SK-N-SH (cell line): Measurements from ENCODE around the gene MKX. TPM values are rescaled to one million over a fixed set of nuclear protein-coding genes. Genes with fewer than 3 reads are reported as not detected.

Source experiments
- CTCF ChIA-PET: fragments of 300-600, 350-600 bp; formaldehyde crosslinking; extraction: SDS; loops from one replicate; lab custom pipeline; 2021; lab: Yijun Ruan, JAX
- POLR2A ChIA-PET: fragments of 350-600 bp; sonication (Branson Sonifier 250); formaldehyde crosslinking; extraction: SDS; loops from one replicate; lab custom pipeline; 2020; ENCODE audit warnings: antibody characterized with exemption, inconsistent platforms; lab: Yijun Ruan, JAX
- DNase-seq: peaks from one replicate; pipeline ENCODE4 v3.0.0; 2012
- H2AFZ ChIP-seq: fragments of 200-600 bp; sonication (generic); 2 replicates; pipeline ENCODE4 v1.8.1; 2016; ENCODE audit warnings: antibody characterized with exemption, mild to moderate bottlenecking, low read depth
- H3F3A ChIP-seq: fragments of 200-600 bp; sonication (generic); replicated peaks from 2 replicates; pipeline ENCODE3; 2016; ENCODE audit warnings: antibody characterized with exemption, mild to moderate bottlenecking; ENCODE audit not compliant: insufficient read depth
- H3K27ac ChIP-seq, 2 experiments: fragments of 200-500 bp in 1 of 2; fragments of 200-600 bp in 1 of 2; sonication (Bioruptor generic) in 1 of 2; sonication (generic), shearing (Covaris generic) in 1 of 2; 2 replicates each; pipeline versions ENCODE4 v1.5.1 to v1.6.1; 2014 to 2016; ENCODE audit warnings: low read depth in 2 of 2, inconsistent platforms in 1 of 2, low read length in 1 of 2, mild to moderate bottlenecking in 1 of 2, mixed read lengths in 1 of 2
- H3K27me3 ChIP-seq: fragments of 200-600 bp; sonication (generic), shearing (Covaris generic); 2 replicates; pipeline ENCODE4 v1.6.1; 2016; ENCODE audit warnings: mixed run types; ENCODE audit not compliant: insufficient read depth
- H3K36me3 ChIP-seq, 2 experiments: fragments of 200-500 bp in 1 of 2; fragments of 200-600 bp in 1 of 2; sonication (Bioruptor generic) in 1 of 2; sonication (generic) in 1 of 2; replicated peaks in 1 of 2; 2 replicates each; pipeline versions ENCODE3 to v1.5.1; 2014 to 2016; ENCODE audit warnings: low read length in 1 of 2, mild to moderate bottlenecking in 1 of 2; ENCODE audit not compliant: insufficient read depth in 2 of 2, control insufficient read depth in 1 of 2
- H3K4me1 ChIP-seq, 2 experiments: fragments of 200-500 bp in 1 of 2; fragments of 200-600 bp in 1 of 2; sonication (Bioruptor generic) in 1 of 2; sonication (generic), shearing (Covaris generic) in 1 of 2; 2 replicates each; pipeline versions ENCODE4 v1.5.1 to v1.6.1; 2014 to 2016; ENCODE audit warnings: low read depth in 1 of 2, low read length in 1 of 2, mixed run types in 1 of 2; ENCODE audit not compliant: insufficient read depth in 2 of 2, control insufficient read depth in 1 of 2
- H3K4me2 ChIP-seq: fragments of 200-600 bp; sonication (generic), shearing (Covaris generic); 2 replicates; pipeline ENCODE4 v1.6.1; 2017; ENCODE audit warnings: mixed run types
- H3K4me3 ChIP-seq, 2 experiments: fragments of 200-500 bp in 1 of 2; fragments of 200-600 bp in 1 of 2; sonication (Bioruptor generic) in 1 of 2; sonication (generic), shearing (Covaris generic) in 1 of 2; 2 replicates each; pipeline versions ENCODE4 v1.5.1 to v1.8.1; 2014 to 2016; ENCODE audit warnings: low read depth in 2 of 2, inconsistent platforms in 1 of 2, low read length in 1 of 2, mild to moderate bottlenecking in 1 of 2, mixed read lengths in 1 of 2, moderate library complexity in 1 of 2
- H3K79me2 ChIP-seq: fragments of 200-600 bp; sonication (generic); 2 replicates; pipeline ENCODE4 v1.8.1; 2017; ENCODE audit warnings: mild to moderate bottlenecking; ENCODE audit not compliant: insufficient read depth
- H3K9ac ChIP-seq: fragments of 200-600 bp; sonication (generic); 2 replicates; pipeline ENCODE4 v1.6.1; 2017; ENCODE audit warnings: mixed run types
- H3K9me2 ChIP-seq: fragments of 200-600 bp; sonication (generic); 2 replicates; pipeline ENCODE4 v1.6.1; 2017; ENCODE audit warnings: mixed run types
- H3K9me3 ChIP-seq: fragments of 200-600 bp; sonication (generic); 2 replicates; pipeline ENCODE4 v1.6.1; 2017; ENCODE audit warnings: mixed run types, mild to moderate bottlenecking, moderate library complexity
- H4K20me1 ChIP-seq: fragments of 200-600 bp; sonication (generic); 2 replicates; pipeline ENCODE4 v1.6.1; 2017; ENCODE audit warnings: mild to moderate bottlenecking, mixed run types; ENCODE audit not compliant: insufficient read depth
- ELF1 ChIP-seq: IDR thresholded peaks from 2 replicates; pipeline ENCODE4 v1.4.0; 2012
- EP300 ChIP-seq, 2 experiments: IDR thresholded peaks; 2 replicates each; pipeline versions ENCODE4 v1.4.0 to v1.6.1; 2012; ENCODE audit warnings: borderline replicate concordance in 1 of 2, low read depth in 1 of 2, low read length in 1 of 2
- EZH2phosphoT487 ChIP-seq: fragments of 200-600 bp; sonication (generic); IDR thresholded peaks from 2 replicates; pipeline ENCODE4 v1.6.1; 2017; ENCODE audit warnings: low read depth, mixed run types, mild to moderate bottlenecking, antibody characterized with exemption, moderate library complexity, borderline replicate concordance
- FOSL2 ChIP-seq: IDR thresholded peaks from 2 replicates; pipeline ENCODE4 v1.4.0; 2012; ENCODE audit warnings: low read depth, mild to moderate bottlenecking, moderate library complexity, borderline replicate concordance
- FOXJ3 ChIP-seq: sonication (generic); formaldehyde crosslinking; IDR thresholded peaks from 2 replicates; pipeline ENCODE4 v1.5.1; 2020; ENCODE audit warnings: mild to moderate bottlenecking, missing genetic modification reagents
- FOXM1 ChIP-seq: IDR thresholded peaks from 2 replicates; pipeline ENCODE4 v1.4.0; 2012; ENCODE audit warnings: low read depth, mild to moderate bottlenecking
- GABPA ChIP-seq: IDR thresholded peaks from 2 replicates; pipeline ENCODE4 v1.4.0; 2012; ENCODE audit warnings: low read depth, mild to moderate bottlenecking
- JUND ChIP-seq: IDR thresholded peaks from 2 replicates; pipeline ENCODE4 v1.4.0; 2012
- MEF2A ChIP-seq: IDR thresholded peaks from 2 replicates; pipeline ENCODE4 v1.4.0; 2012; ENCODE audit warnings: low read depth, borderline replicate concordance
- MXI1 ChIP-seq: IDR thresholded peaks from 2 replicates; pipeline ENCODE4 v1.6.1; 2012; ENCODE audit warnings: mild to moderate bottlenecking, low read depth, low read length, improper control_type of control experiment
- NRF1 ChIP-seq: IDR thresholded peaks from 2 replicates; pipeline ENCODE4 v1.6.1; 2012; ENCODE audit warnings: low read depth, mild to moderate bottlenecking, low read length
- RAD21 ChIP-seq: IDR thresholded peaks from 2 replicates; pipeline ENCODE4 v1.6.1; 2012; ENCODE audit warnings: mild to moderate bottlenecking, low read length
- RCOR1 ChIP-seq: fragments of 150-350 bp; IDR thresholded peaks from 2 replicates; pipeline ENCODE4 v1.6.1; 2017; ENCODE audit warnings: antibody characterized with exemption, low read length
- RFX5 ChIP-seq: IDR thresholded peaks from 2 replicates; pipeline ENCODE4 v1.6.1; 2012; ENCODE audit warnings: mild to moderate bottlenecking, improper control_type of control experiment, low read length
- SMC3 ChIP-seq: IDR thresholded peaks from 2 replicates; pipeline ENCODE4 v1.6.1; 2012; ENCODE audit warnings: low read depth, low read length, improper control_type of control experiment
- YY1 ChIP-seq: IDR thresholded peaks from 2 replicates; pipeline ENCODE4 v1.4.0; 2012; ENCODE audit warnings: low read depth, mild to moderate bottlenecking
- WGBS: methylation state at CpG from one replicate; pipeline ENCODE4 v1.1.6; 2017; ENCODE audit warnings: low lambda C conversion rate; 5-methylcytosine and 5-hydroxymethylcytosine counted together
- polyA plus RNA-seq, 3 experiments: library from polyadenylated mRNA; depleted of rRNA; stranded (reverse); fragments of >200 nt; gene quantifications; 2 replicates each; pipeline ENCODE4 v1.2.3, GENCODE V29; 2012
- TF ChIP-seq, protein P1 (sequence below): fragments of 150-350 bp; IDR thresholded peaks from 2 replicates; pipeline ENCODE4 v1.6.1; 2016; ENCODE audit warnings: mild to moderate bottlenecking, low read depth, low read length
- TF ChIP-seq, protein P2 (sequence below): IDR thresholded peaks from 2 replicates; pipeline ENCODE4 v1.6.1; 2012; ENCODE audit warnings: mild to moderate bottlenecking, low read depth, low read length, moderate library complexity
- TF ChIP-seq, protein P3 (sequence below): IDR thresholded peaks from 2 replicates; pipeline ENCODE4 v1.4.0; 2012; ENCODE audit warnings: low read depth

The MKX gene
- polyA plus RNA-seq, 1 of the 3 experiments (the other 2 are of a cell fraction) = not detected

DNA sequence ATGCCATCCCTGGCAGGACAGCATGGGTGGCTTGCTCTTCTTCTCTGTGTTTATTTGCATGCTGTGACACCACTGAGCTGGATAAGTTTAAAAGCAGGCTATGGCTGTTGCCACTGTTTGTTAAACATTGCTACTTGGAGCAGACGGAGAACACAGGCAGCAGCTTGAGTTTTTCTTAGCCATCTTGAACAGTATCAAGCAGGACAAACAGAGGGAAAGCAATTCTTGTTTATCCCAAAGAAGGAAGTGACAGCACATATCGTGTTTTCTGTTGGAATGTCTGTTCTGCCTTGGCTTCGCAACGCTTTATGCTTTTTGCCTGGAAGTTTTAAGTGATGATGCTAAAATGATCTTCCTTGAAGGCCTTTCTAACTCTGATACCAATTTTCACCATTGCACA is 73.8 kb downstream of the MKX start:
- no peaks in the 10 kb centered on the region for H3K9me3 ChIP-seq
- WGBS = 35% methylated on average over 4 of the region's 4 CpGs

DNA sequence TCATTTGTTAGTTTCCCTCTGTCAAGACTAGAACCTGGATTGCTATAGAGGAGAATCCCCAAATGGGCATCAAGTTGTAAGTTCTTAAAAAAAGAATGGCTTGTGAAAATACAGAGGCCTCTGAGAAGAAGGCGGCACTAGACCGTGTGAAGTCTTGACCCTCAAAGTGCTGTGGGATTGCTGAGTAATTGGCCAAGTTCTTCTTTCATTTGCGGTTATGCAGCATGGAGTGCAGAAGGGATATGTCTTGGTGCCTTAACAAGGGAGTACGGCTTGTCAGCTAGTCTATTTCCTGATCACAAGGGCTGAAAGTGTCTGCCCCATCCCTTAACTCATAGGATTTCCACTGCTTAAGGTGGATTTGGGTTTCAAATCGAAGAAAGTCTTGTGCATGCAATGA is 81.2 kb downstream of the MKX start:
- Histone ChIP-seq H3K36me3 (no peaks in the 10 kb centered on the region), H3K9ac (no peak overlapping the region), H3K4me2 (no peak overlapping the region), H3K27me3 (peaks cover 9% of the 10 kb centered on the region; the same call in 1 of the 2 replicates), H3K9me3 (no peaks in the 10 kb centered on the region), H3F3A (no peaks in the 10 kb centered on the region), H3K79me2 (no peaks in the 10 kb centered on the region), H3K9me2 (no peaks in the 10 kb centered on the region), H3K4me1 (no peaks in the 10 kb centered on the region), H2AFZ (no peak overlapping the region), H4K20me1 (no peaks in the 10 kb centered on the region), H3K4me3 (no peak overlapping the region), H3K27ac (no peak overlapping the region)
- DNase-seq = no peak
- TF ChIP-seq JUND = no peak
- 10% methylated on average over 5 of the region's 5 CpGs for WGBS
- CTCF ChIA-PET = no interaction called here
- POLR2A ChIA-PET = no interaction called here

More for the DNA sequence above, 73.8 kb downstream of the MKX start:
- no peak overlapping the region for H3K4me3 ChIP-seq
- H3K4me2 ChIP-seq = no peak overlapping the region
- ChIA-PET POLR2A (no interaction called here), CTCF (interaction anchor here (0.7 to 1.1 kb wide), 3 partner anchors 8 to 113 kb away, joined by 3 read pairs; no protein-coding TSS in a partner anchor)
- no peaks in the 10 kb centered on the region for H3K9me2 ChIP-seq
- no peak overlapping the region for H3K9ac ChIP-seq
- no peaks in the 10 kb centered on the region for H3K36me3 ChIP-seq
- TF ChIP-seq YY1 (no peak), MXI1 (no peak), RFX5 (no peak), RCOR1 (no peak), RAD21 (no peak), FOXJ3 (CRISPR knock-in tag) (no peak), JUND (no peak), GABPA (no peak), SMC3 (no peak)
- TF ChIP-seq, protein P1, sequence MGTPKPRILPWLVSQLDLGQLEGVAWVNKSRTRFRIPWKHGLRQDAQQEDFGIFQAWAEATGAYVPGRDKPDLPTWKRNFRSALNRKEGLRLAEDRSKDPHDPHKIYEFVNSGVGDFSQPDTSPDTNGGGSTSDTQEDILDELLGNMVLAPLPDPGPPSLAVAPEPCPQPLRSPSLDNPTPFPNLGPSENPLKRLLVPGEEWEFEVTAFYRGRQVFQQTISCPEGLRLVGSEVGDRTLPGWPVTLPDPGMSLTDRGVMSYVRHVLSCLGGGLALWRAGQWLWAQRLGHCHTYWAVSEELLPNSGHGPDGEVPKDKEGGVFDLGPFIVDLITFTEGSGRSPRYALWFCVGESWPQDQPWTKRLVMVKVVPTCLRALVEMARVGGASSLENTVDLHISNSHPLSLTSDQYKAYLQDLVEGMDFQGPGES = no peak
- peaks cover 10% of the 10 kb centered on the region; the same call in 1 of the 2 replicates for H3K27me3 ChIP-seq
- DNase-seq = no peak
- H3F3A ChIP-seq = no peaks in the 10 kb centered on the region
- no peaks in the 10 kb centered on the region for H4K20me1 ChIP-seq
- H3K4me1 ChIP-seq = no peaks in the 10 kb centered on the region
- no peak overlapping the region for H2AFZ ChIP-seq
- H3K27ac ChIP-seq = no peak overlapping the region
- H3K79me2 ChIP-seq = no peaks in the 10 kb centered on the region

DNA sequence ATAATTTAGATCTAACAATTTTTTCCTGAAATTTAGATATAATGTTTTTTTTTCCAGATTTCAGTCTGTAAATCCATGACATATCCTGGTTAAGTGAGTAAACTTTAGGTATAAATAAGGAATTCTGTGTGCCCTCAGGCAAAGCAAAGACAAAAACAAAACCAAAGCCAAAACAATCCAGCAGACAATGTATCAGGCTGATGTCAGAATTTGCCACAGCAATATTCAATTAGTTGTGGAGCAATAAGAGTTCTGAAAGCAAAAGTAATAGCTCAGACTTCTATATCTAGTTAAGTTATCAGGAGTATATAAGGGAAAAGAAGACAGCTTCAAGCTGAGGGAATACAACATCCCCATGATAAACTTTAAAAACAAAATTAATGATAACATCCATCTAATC is 82.0 kb downstream of the MKX start:
- Histone ChIP-seq H4K20me1 (no peaks in the 10 kb centered on the region), H3K4me2 (no peak overlapping the region), H3K36me3 (no peaks in the 10 kb centered on the region), H3K4me1 (no peaks in the 10 kb centered on the region), H3K79me2 (no peaks in the 10 kb centered on the region), H3K9me3 (no peaks in the 10 kb centered on the region), H3K9ac (no peak overlapping the region), H2AFZ (no peak overlapping the region), H3K27ac (no peak overlapping the region), H3K27me3 (peaks cover 15% of the 10 kb centered on the region; the same call in 1 of the 2 replicates), H3K4me3 (no peak overlapping the region), H3K9me2 (no peaks in the 10 kb centered on the region), H3F3A (no peaks in the 10 kb centered on the region)
- DNase-seq = no peak
- CTCF ChIA-PET = no interaction called here
- POLR2A ChIA-PET = no interaction called here
- no peak for TF ChIP-seq GABPA
- TF ChIP-seq, protein P2, sequence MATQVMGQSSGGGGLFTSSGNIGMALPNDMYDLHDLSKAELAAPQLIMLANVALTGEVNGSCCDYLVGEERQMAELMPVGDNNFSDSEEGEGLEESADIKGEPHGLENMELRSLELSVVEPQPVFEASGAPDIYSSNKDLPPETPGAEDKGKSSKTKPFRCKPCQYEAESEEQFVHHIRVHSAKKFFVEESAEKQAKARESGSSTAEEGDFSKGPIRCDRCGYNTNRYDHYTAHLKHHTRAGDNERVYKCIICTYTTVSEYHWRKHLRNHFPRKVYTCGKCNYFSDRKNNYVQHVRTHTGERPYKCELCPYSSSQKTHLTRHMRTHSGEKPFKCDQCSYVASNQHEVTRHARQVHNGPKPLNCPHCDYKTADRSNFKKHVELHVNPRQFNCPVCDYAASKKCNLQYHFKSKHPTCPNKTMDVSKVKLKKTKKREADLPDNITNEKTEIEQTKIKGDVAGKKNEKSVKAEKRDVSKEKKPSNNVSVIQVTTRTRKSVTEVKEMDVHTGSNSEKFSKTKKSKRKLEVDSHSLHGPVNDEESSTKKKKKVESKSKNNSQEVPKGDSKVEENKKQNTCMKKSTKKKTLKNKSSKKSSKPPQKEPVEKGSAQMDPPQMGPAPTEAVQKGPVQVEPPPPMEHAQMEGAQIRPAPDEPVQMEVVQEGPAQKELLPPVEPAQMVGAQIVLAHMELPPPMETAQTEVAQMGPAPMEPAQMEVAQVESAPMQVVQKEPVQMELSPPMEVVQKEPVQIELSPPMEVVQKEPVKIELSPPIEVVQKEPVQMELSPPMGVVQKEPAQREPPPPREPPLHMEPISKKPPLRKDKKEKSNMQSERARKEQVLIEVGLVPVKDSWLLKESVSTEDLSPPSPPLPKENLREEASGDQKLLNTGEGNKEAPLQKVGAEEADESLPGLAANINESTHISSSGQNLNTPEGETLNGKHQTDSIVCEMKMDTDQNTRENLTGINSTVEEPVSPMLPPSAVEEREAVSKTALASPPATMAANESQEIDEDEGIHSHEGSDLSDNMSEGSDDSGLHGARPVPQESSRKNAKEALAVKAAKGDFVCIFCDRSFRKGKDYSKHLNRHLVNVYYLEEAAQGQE = no peak
- TF ChIP-seq, protein P3, sequence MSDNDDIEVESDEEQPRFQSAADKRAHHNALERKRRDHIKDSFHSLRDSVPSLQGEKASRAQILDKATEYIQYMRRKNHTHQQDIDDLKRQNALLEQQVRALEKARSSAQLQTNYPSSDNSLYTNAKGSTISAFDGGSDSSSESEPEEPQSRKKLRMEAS = no peak
- TF ChIP-seq MEF2A = no peak
- no peak for TF ChIP-seq FOXM1
- TF ChIP-seq RAD21 = no peak
- no peak for TF ChIP-seq ELF1
- TF ChIP-seq EZH2phosphoT487 = no peak
- TF ChIP-seq NRF1 = no peak
- TF ChIP-seq FOSL2 = no peak
- no peak for TF ChIP-seq SMC3
- no peak for TF ChIP-seq MXI1
- TF ChIP-seq EP300 (IDR thresholded peaks at IDR 0.05; ENCODE audit: borderline replicate concordance in 1 of 2, low read depth in 1 of 2, low read length in 1 of 2) = no peak
